Cardiac muscle cell (in vitro differentiated cells and primary cell): Measurements from ENCODE around the gene PITPNM1. TPM values are rescaled to one million over a fixed set of nuclear protein-coding genes. Genes with fewer than 3 reads are reported as not detected.
"Not testable (repeated sequence)": the region's sequence is repeated elsewhere in the genome, so short reads cannot be mapped to it uniquely, and the experiment has no call there.

ENCODE experiments used
- DNase-seq, 2 donors: peaks; one replicate each; pipeline versions ENCODE4 v3.0.0 to v3.0.0-alpha.2; 2010 to 2017; ENCODE audit warnings: low read depth in 1 of 2, low spot score in 1 of 2
- H3K27ac ChIP-seq: fragments of 200-600 bp; sonication (generic); 2 replicates; pipeline ENCODE4 v1.5.1; 2016
- H3K27me3 ChIP-seq: fragments of 200-600 bp; sonication (generic); 2 replicates; pipeline ENCODE4 v1.6.0; 2016; ENCODE audit warnings: control low read depth
- H3K36me3 ChIP-seq: fragments of 200-600 bp; sonication (generic); 2 replicates; pipeline ENCODE4 v1.5.1; 2016; ENCODE audit warnings: control low read depth
- H3K4me1 ChIP-seq: fragments of 200-600 bp; sonication (generic); 2 replicates; pipeline ENCODE4 v1.8.1; 2017; ENCODE audit warnings: low read depth, mild to moderate bottlenecking, mixed run types
- H3K4me3 ChIP-seq: fragments of 200-600 bp; sonication (generic); 2 replicates; pipeline ENCODE4 v1.5.1; 2016; ENCODE audit warnings: mild to moderate bottlenecking
- H3K9me3 ChIP-seq: fragments of 200-600 bp; sonication (generic); 2 replicates; pipeline ENCODE4 v1.5.1; 2017; ENCODE audit warnings: low read depth, mild to moderate bottlenecking, control low read depth
- polyA plus RNA-seq: library from polyadenylated mRNA; unstranded; fragments of >200 nt; fragmentation: Nextera tagmentation; extraction: Ambion mirVana; gene quantifications from 2 replicates; pipeline ENCODE4 v1.2.1, GENCODE V29; 2016
- total RNA-seq: library from RNA; depleted of rRNA; stranded (reverse); fragments of >200 nt; gene quantifications from 2 replicates; pipeline ENCODE4 v1.2.3, GENCODE V29; 2016
- TF ChIP-seq, protein P1 (sequence below): IDR thresholded peaks from 2 replicates; pipeline ENCODE4 v1.5.1; 2012; ENCODE audit warnings: low read depth, mild to moderate bottlenecking, low read length

Gene PITPNM1
- total and polyA plus RNA-seq, 2 experiments from 2014 or later, result 24.8 to 58.5 TPM

GRCh38 chr11:67468759-67469507 lies 36.2 kb downstream of the PITPNM1 start, which contains the start of gene TMEM134:
Gene TMEM134 (minus strand): TSS chr11:67469251. CDS start chr11:67469192, 59 bp downstream.
- peak; percentile 95 to 96 for DNase-seq
- Histone ChIP-seq H3K27ac (peak within 1 kb of the TSS; percentile 59), H3K27me3 (no peaks in the 10 kb centered on the region), H3K36me3 (no peaks in the 10 kb centered on the region), H3K9me3 (no peaks in the 10 kb centered on the region), H3K4me1 (peaks cover 4% of the 10 kb centered on the region), H3K4me3 (peak within 1 kb of the TSS; percentile 86)
- TF ChIP-seq, protein P1, sequence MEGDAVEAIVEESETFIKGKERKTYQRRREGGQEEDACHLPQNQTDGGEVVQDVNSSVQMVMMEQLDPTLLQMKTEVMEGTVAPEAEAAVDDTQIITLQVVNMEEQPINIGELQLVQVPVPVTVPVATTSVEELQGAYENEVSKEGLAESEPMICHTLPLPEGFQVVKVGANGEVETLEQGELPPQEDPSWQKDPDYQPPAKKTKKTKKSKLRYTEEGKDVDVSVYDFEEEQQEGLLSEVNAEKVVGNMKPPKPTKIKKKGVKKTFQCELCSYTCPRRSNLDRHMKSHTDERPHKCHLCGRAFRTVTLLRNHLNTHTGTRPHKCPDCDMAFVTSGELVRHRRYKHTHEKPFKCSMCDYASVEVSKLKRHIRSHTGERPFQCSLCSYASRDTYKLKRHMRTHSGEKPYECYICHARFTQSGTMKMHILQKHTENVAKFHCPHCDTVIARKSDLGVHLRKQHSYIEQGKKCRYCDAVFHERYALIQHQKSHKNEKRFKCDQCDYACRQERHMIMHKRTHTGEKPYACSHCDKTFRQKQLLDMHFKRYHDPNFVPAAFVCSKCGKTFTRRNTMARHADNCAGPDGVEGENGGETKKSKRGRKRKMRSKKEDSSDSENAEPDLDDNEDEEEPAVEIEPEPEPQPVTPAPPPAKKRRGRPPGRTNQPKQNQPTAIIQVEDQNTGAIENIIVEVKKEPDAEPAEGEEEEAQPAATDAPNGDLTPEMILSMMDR, result peak; percentile 45

DNA sequence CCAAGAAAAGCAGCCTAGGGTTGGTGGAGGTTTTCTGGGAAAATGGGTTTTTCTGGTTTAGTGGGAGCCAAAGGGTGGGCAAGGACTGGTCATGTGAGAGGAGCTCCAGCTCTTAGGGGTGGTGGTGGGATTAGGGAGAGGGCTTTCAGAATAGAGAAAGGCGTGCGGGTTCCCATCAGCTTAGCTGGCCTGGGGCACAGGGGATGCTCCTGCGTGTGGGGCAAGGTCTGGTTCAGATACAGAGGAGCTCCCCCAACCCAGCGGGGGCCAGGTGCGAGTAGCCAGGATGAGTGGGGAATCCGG lies 36.8 kb downstream of the PITPNM1 start:
- Histone ChIP-seq H3K27me3 (no peaks in the 10 kb centered on the region), H3K4me3 (peak overlapping the region; percentile 86), H3K36me3 (no peaks in the 10 kb centered on the region), H3K9me3 (no peaks in the 10 kb centered on the region), H3K4me1 (peaks cover 4% of the 10 kb centered on the region), H3K27ac (peak overlapping the region; percentile 41)
- TF ChIP-seq, protein P1, result no peak
- no peak for DNase-seq

- no peaks in the 10 kb centered on the region for H3K36me3 ChIP-seq
- TF ChIP-seq, protein P1, result no peak
- peak overlapping the region; percentile 86 for H3K4me3 ChIP-seq
- no peaks in the 10 kb centered on the region for H3K27me3 ChIP-seq
- H3K4me1 ChIP-seq, result peaks cover 4% of the 10 kb centered on the region
- H3K27ac ChIP-seq, result peak overlapping the region; percentile 41
- H3K9me3 ChIP-seq, result no peaks in the 10 kb centered on the region
- DNase-seq, result no peak
Observed at GRCh38 chr11:67468056-67468455, 37.1 kb downstream of the PITPNM1 start.

GRCh38 chr11:67466962-67467771 lies 38.0 kb downstream of the PITPNM1 start:
- H3K4me3 ChIP-seq, result no peak overlapping the region
- DNase-seq, result no peak

DNA sequence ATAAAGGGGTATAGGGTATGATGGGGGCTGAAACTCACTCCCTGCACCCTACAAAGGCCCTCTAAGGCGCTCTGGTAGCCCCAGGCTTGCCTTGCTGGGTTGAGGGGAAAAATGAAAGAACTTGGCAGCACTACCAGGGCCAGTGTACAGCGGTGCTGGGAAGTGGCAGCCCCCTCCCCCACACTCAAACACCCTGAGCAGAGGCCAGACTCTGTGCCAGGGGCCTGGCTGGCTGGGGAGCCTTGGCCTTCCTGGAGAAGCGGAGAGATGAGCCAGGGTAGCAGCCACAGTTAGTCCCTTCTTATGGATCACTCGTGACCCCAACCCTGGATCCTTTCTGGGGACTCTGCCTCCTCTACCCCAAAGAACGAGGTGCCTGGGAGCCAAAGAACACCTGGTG lies 38.8 kb downstream of the PITPNM1 start:
- H3K9me3 ChIP-seq, result no peaks in the 10 kb centered on the region
- DNase-seq, result no peak
- TF ChIP-seq, protein P1, result no peak

More at GRCh38 chr11:67466962-67467771, 38.0 kb downstream of the PITPNM1 start:
- no peaks in the 10 kb centered on the region for H3K27me3 ChIP-seq
- H3K27ac ChIP-seq, result no peak overlapping the region
- peaks cover 4% of the 10 kb centered on the region for H3K4me1 ChIP-seq
- H3K9me3 ChIP-seq, result no peaks in the 10 kb centered on the region
- TF ChIP-seq, protein P1, result no peak
- no peaks in the 10 kb centered on the region for H3K36me3 ChIP-seq

DNA sequence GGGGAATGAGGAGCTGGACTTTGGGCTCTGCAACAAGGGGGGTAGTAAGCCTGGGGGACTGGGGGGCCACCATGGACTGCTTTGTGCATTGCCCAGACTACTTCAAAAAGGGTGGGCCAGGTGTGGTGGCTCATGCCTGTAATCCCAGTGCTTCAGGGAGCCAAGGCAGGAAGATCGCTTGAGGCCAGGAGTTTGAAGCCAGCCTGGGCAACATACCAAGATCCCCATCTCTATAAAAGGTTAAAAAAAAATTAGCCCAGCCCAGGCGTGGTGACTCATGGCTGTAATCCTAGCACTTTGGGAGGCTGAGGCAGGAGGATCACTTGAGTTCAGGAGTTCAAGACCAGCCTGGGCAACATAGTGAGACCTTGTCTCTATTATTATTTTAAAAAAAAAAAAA lies 39.6 kb downstream of the PITPNM1 start:
- H3K27me3 ChIP-seq, result not testable (repeated sequence)
- peak overlapping the region; percentile 83 for H3K27ac ChIP-seq

More for the DNA sequence above, 38.8 kb downstream of the PITPNM1 start:
- no peak overlapping the region for H3K4me3 ChIP-seq
- H3K27ac ChIP-seq, result peak overlapping the region; percentile 7
- H3K4me1 ChIP-seq, result peaks cover 4% of the 10 kb centered on the region
- no peaks in the 10 kb centered on the region for H3K27me3 ChIP-seq
- no peaks in the 10 kb centered on the region for H3K36me3 ChIP-seq

More for the DNA sequence above, 39.6 kb downstream of the PITPNM1 start:
- peak in 1 of 2 donors; percentile 35 for DNase-seq
- not testable (repeated sequence) for H3K36me3 ChIP-seq, H3K9me3 ChIP-seq, H3K4me1 ChIP-seq
- peak overlapping the region; percentile 54 for H3K4me3 ChIP-seq
